ENCODE results near the gene NLRX1.

Gene NLRX1

DNA sequence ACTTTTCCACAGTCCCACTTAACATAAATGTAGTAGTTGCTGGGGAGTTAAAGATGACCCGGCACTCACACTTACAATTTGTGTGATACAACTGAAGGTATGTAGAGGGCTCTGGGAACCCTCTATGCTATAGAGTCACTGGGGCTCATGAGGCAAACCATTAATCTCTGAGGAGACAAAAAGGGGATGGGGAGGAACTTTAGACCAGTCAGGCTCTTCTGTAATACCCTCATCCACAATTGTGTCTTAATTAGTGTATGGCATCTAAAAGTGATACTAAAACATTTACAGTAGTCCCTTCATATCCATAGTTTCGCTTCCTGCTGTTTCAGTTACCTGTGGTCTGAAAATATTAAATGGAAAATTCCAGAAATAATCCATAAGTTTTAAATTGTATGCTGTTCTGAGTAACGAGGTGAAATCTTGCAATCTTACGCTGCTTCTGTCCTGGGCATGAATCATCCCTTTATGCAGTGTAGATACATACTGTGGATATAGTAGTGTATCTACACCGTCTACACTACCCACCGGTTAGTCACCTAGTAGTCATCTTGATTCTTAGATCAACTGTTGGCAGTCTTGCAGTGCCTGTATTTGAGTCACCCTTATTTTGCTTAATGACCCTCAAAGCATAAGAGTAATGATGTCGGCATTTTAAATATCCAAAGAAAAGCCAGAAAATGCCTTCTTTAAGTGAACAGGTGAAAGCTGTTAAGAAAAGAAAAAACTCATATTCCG, 49.8 kb downstream of the NLRX1 start:
- no peaks in the 10 kb centered on the region; the same call in 1 of the 2 replicates for H3K36me3 ChIP-seq (ENCODE audit: control insufficient read depth, low read length)
- no peaks in the 10 kb centered on the region for H3K27me3 ChIP-seq (ENCODE audit: control insufficient read depth, low read length)
- H3K9me3 ChIP-seq (ENCODE audit: control insufficient read depth, insufficient read depth, low read length), result no peaks in the 10 kb centered on the region
- peaks cover 95% of the 10 kb centered on the region for H3K79me2 ChIP-seq (ENCODE audit: control insufficient read depth, low read length)
- TF ChIP-seq EZH2phosphoT487 (IDR thresholded peaks at IDR 0.05; ENCODE audit: borderline replicate concordance, low read length), result no peak
- TF ChIP-seq, protein P1, sequence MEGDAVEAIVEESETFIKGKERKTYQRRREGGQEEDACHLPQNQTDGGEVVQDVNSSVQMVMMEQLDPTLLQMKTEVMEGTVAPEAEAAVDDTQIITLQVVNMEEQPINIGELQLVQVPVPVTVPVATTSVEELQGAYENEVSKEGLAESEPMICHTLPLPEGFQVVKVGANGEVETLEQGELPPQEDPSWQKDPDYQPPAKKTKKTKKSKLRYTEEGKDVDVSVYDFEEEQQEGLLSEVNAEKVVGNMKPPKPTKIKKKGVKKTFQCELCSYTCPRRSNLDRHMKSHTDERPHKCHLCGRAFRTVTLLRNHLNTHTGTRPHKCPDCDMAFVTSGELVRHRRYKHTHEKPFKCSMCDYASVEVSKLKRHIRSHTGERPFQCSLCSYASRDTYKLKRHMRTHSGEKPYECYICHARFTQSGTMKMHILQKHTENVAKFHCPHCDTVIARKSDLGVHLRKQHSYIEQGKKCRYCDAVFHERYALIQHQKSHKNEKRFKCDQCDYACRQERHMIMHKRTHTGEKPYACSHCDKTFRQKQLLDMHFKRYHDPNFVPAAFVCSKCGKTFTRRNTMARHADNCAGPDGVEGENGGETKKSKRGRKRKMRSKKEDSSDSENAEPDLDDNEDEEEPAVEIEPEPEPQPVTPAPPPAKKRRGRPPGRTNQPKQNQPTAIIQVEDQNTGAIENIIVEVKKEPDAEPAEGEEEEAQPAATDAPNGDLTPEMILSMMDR (IDR thresholded peaks at IDR 0.05; ENCODE audit: low read depth, low read length, poor library complexity, severe bottlenecking), result no peak
- H4K20me1 ChIP-seq (ENCODE audit: control insufficient read depth, insufficient read depth, low read depth, low read length), result peaks cover 11% of the 10 kb centered on the region; the same call in 1 of the 2 replicates
- H3F3A ChIP-seq (ENCODE audit: control insufficient read depth, insufficient read depth), result peaks cover 3% of the 10 kb centered on the region; the same call in 1 of the 2 replicates
- H3K27ac ChIP-seq (ENCODE audit: low read depth, low read length), result no peak overlapping the region
- no peak overlapping the region for H3K4me2 ChIP-seq (ENCODE audit: low read length)
- H3K9me2 ChIP-seq (replicated peaks; ENCODE audit: control insufficient read depth, low read length), result no peaks in the 10 kb centered on the region
- no peaks in the 10 kb centered on the region for H3K4me1 ChIP-seq (ENCODE audit: control insufficient read depth, low read length)
- no peak overlapping the region for H3K4me3 ChIP-seq (ENCODE audit: low read length)

DNA sequence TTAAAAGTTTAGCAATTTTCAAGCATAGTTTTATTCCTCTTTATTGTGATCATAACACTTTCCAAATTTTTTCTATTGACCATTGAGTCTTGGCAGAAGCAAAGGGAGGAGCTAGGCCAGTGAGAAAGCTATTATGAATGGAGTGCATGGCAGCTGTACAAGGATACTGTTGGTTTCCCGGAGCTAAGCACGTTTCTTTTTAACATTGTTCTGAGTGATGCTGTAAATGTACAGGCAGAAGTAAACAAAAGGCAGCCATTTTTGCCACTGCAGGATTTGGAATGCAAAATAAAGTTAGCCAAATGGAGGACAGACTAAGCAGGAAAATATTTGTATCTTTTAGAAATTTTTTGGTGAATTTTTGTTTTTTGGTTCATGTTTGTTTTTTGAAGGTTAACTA, 53.8 kb downstream of the NLRX1 start:
- H3K4me3 ChIP-seq (ENCODE audit: low read length), result no peak overlapping the region
- no peaks in the 10 kb centered on the region for H3K9me3 ChIP-seq (ENCODE audit: control insufficient read depth, insufficient read depth, low read length)
- no peak overlapping the region for H3K27ac ChIP-seq (ENCODE audit: low read depth, low read length)
- H3K79me2 ChIP-seq (ENCODE audit: control insufficient read depth, low read length), result peaks cover 94% of the 10 kb centered on the region
- H3K4me1 ChIP-seq (ENCODE audit: control insufficient read depth, low read length), result peaks cover 13% of the 10 kb centered on the region
- no peak overlapping the region for H3K4me2 ChIP-seq (ENCODE audit: low read length)
- no peak for TF ChIP-seq EZH2phosphoT487 (IDR thresholded peaks at IDR 0.05; ENCODE audit: borderline replicate concordance, low read length)
- TF ChIP-seq, protein P1 (IDR thresholded peaks at IDR 0.05; ENCODE audit: low read depth, low read length, poor library complexity, severe bottlenecking), result no peak
- H3K27me3 ChIP-seq (ENCODE audit: control insufficient read depth, low read length), result no peaks in the 10 kb centered on the region
- H4K20me1 ChIP-seq (ENCODE audit: control insufficient read depth, insufficient read depth, low read depth, low read length), result peaks cover 8% of the 10 kb centered on the region; the same call in 1 of the 2 replicates
- H3F3A ChIP-seq (ENCODE audit: control insufficient read depth, insufficient read depth), result peaks cover 3% of the 10 kb centered on the region; the same call in 1 of the 2 replicates
- no peaks in the 10 kb centered on the region for H3K9me2 ChIP-seq (replicated peaks; ENCODE audit: control insufficient read depth, low read length)
- peaks cover 4% of the 10 kb centered on the region; the same call in 1 of the 2 replicates for H3K36me3 ChIP-seq (ENCODE audit: control insufficient read depth, low read length)

DNA sequence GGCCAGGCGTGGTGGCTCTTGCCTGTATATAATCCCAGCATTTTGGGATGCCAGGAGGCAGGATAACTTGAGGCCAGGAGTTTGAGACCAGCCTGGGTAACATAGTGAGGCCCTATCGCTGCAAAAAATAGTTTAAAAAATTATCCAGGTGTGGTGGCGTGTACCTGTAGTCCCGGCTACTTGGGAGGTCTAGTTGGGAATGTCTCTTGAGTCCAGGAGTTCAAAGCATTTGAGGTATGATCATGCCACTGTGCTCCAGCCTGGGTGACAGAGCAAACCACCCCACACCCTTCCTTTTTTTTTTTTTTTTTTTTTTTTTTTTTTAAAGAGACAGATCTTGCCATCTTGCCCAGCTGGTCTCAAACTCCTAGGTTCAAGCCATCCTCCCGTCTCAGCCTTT, 54.4 kb downstream of the NLRX1 start:
- peaks cover 3% of the 10 kb centered on the region; the same call in 1 of the 2 replicates for H3F3A ChIP-seq (ENCODE audit: control insufficient read depth, insufficient read depth)
- H3K27me3 ChIP-seq (ENCODE audit: control insufficient read depth, low read length), result no peaks in the 10 kb centered on the region
- H3K9me3 ChIP-seq (ENCODE audit: control insufficient read depth, insufficient read depth, low read length), result no peaks in the 10 kb centered on the region
- no peaks in the 10 kb centered on the region for H3K9me2 ChIP-seq (replicated peaks; ENCODE audit: control insufficient read depth, low read length)
- H4K20me1 ChIP-seq (ENCODE audit: control insufficient read depth, insufficient read depth, low read depth, low read length), result peaks cover 8% of the 10 kb centered on the region; the same call in 1 of the 2 replicates
- no peak overlapping the region for H3K4me2 ChIP-seq (ENCODE audit: low read length)
- no peak overlapping the region for H3K27ac ChIP-seq (ENCODE audit: low read depth, low read length)
- no peak for TF ChIP-seq EZH2phosphoT487 (IDR thresholded peaks at IDR 0.05; ENCODE audit: borderline replicate concordance, low read length)
- TF ChIP-seq, protein P1 (IDR thresholded peaks at IDR 0.05; ENCODE audit: low read depth, low read length, poor library complexity, severe bottlenecking), result no peak
- H3K4me3 ChIP-seq (ENCODE audit: low read length), result no peak overlapping the region
- H3K36me3 ChIP-seq (ENCODE audit: control insufficient read depth, low read length), result peaks cover 4% of the 10 kb centered on the region; the same call in 1 of the 2 replicates
- H3K79me2 ChIP-seq (ENCODE audit: control insufficient read depth, low read length), result peaks cover 94% of the 10 kb centered on the region
- H3K4me1 ChIP-seq (ENCODE audit: control insufficient read depth, low read length), result peaks cover 13% of the 10 kb centered on the region

Measured in DOHH2 (cell line).